ENCODE measurements around the gene SNAI3. TPM values are rescaled to one million over a fixed set of nuclear protein-coding genes. Genes with fewer than 3 reads are reported as not detected.

The SNAI3 gene
- total RNA-seq = 1 to 10 TPM in 3 of 4 donors, under 1 TPM in 1; 0.33 to 1.3 (median 1.3) TPM

DNA sequence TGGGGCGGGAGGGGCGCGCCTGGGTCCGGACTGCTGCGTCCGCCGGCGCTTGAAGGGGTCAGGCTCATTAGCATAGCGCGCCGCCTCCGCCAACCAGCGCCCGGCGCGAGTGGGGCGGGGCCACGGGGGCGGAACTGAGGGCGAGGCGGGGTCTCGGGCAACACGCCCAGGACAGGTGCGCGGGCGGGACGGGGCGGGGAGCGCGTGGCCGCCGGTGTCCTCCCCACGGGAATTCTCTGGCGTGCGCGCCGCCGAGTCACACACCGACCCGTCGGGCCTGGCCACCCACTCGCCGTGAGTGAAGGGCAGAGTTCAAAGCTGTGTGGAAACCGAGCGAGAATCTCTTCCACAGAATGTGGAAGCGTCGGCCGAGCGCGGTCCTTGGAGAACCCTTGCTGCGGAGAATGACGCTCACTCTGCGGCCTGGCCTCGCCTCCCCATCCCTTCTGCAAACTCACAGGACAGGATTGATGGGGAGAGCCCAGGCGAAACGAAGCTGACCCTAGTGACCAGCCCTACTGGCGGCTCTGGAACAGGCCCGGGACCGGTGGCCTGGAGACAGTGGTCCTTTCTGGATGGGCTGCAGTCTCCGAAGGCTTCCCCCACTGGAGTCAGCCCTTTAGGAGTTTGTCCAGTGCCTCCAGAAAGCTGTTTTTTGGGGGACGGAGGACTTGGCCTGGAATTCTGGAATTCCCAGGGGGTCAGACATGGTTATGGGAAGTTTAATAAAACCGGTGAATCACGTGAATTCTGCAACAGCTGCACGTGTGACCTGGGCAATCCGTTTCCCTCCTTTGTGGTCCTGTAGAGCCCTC lies at the start of gene SNAI3:
SNAI3 (minus strand) TSS at position 69 of the 815 bp plus-strand sequence. CDS start 101 bp downstream, outside the sequence.
- intact Hi-C loops (cut with DNase I) = no loop called here
- Histone ChIP-seq H3K27ac (no peak within 1 kb of the TSS), H3K4me3 (replicated peaks in 1 of 3) (peak within 1 kb of the TSS; percentile 27 to 76 (median 48)), H3K27me3 (no peaks in the 10 kb centered on the region), H3K36me3 (no peaks in the 10 kb centered on the region), H3K4me1 (peaks cover 0 to 30% of the 10 kb centered on the region in 2 donors), H3K9me3 (no peaks in the 10 kb centered on the region)
- TF ChIP-seq, protein P1, sequence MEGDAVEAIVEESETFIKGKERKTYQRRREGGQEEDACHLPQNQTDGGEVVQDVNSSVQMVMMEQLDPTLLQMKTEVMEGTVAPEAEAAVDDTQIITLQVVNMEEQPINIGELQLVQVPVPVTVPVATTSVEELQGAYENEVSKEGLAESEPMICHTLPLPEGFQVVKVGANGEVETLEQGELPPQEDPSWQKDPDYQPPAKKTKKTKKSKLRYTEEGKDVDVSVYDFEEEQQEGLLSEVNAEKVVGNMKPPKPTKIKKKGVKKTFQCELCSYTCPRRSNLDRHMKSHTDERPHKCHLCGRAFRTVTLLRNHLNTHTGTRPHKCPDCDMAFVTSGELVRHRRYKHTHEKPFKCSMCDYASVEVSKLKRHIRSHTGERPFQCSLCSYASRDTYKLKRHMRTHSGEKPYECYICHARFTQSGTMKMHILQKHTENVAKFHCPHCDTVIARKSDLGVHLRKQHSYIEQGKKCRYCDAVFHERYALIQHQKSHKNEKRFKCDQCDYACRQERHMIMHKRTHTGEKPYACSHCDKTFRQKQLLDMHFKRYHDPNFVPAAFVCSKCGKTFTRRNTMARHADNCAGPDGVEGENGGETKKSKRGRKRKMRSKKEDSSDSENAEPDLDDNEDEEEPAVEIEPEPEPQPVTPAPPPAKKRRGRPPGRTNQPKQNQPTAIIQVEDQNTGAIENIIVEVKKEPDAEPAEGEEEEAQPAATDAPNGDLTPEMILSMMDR (IDR thresholded peaks at IDR 0.05) = peak in 1 of 6 experiments; percentile 5
- no peak for TF ChIP-seq POLR2A (IDR thresholded peaks at IDR 0.05)
- WGBS, 2 donors = 5 to 48% methylated on average over 4 to 12 of the region's 65 CpGs
- DNase-seq = peak; percentile 89 to 91

DNA sequence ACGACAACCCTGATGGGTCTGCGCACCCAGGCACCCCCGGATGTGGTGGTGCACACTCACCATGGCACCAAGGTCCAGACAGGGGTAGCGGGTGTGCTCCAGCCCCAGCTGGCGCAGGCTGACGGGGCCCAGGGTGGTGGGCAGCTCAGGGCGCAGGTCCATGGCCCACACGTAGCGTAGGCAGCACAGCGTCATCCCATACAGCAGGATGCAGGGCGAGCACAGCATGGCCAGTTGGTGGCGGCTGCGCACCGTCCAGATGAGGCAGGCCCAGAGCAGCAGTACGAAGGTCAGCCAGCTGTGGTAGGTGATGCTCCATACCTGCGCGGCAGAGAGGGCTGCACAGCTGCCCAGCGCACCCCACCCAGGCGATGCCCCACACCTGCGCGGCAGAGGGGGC lies 49.8 kb upstream of the SNAI3 start:
- no peak for TF ChIP-seq POLR2A (IDR thresholded peaks at IDR 0.05)
- TF ChIP-seq, protein P1 (IDR thresholded peaks at IDR 0.05) = no peak
- 100% methylated on average over 3 of the region's 21 CpGs for WGBS, 2 donors
- peaks cover 21 to 22% of the 10 kb centered on the region in 2 donors for H3K36me3 ChIP-seq

DNA sequence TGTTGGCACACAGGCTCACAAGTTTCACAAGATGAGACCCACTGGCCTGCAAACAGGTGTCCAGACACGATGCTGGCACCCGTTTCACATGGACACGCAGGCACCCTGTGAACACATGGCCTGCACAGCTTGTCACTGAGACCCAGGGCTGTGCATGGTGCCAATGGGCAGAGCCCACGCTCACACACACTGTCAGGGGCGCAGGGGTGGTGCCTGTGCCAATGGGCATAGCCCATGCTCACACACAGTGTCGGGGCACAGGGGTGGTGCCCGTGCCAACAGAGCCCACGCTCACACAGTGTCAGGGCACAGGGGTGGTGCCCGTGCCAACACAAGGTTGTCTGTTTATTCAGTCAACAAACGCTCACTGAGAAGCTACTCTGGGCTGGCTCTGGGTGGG lies 49.3 kb upstream of the SNAI3 start:
- intact Hi-C loops (cut with DNase I) = loop anchor here (5.0 kb wide), 1 partner anchor 432 kb away; no protein-coding TSS in a partner anchor
- peaks cover 21 to 26% of the 10 kb centered on the region in 2 donors for H3K36me3 ChIP-seq
- H3K27ac ChIP-seq = no peak overlapping the region
- no peaks in the 10 kb centered on the region for H3K9me3 ChIP-seq
- DNase-seq = no peak
- H3K4me3 ChIP-seq (replicated peaks in 1 of 3) = no peak overlapping the region
- no peaks in the 10 kb centered on the region for H3K27me3 ChIP-seq
- peaks cover 7 to 12% of the 10 kb centered on the region in 2 donors for H3K4me1 ChIP-seq
- TF ChIP-seq POLR2A (IDR thresholded peaks at IDR 0.05) = no peak
- 92% methylated on average over 6 to 10 of the region's 10 CpGs for WGBS, 2 donors

More for the DNA sequence above, 49.8 kb upstream of the SNAI3 start:
- DNase-seq = no peak
- H3K9me3 ChIP-seq = no peaks in the 10 kb centered on the region
- no peaks in the 10 kb centered on the region for H3K27me3 ChIP-seq
- H3K27ac ChIP-seq = no peak overlapping the region
- intact Hi-C loops (cut with DNase I) = loop anchor here (5.0 kb wide), 1 partner anchor 431 kb away; no protein-coding TSS in a partner anchor
- peaks cover 7 to 12% of the 10 kb centered on the region in 2 donors for H3K4me1 ChIP-seq
- H3K4me3 ChIP-seq (replicated peaks in 1 of 3) = no peak overlapping the region

DNA sequence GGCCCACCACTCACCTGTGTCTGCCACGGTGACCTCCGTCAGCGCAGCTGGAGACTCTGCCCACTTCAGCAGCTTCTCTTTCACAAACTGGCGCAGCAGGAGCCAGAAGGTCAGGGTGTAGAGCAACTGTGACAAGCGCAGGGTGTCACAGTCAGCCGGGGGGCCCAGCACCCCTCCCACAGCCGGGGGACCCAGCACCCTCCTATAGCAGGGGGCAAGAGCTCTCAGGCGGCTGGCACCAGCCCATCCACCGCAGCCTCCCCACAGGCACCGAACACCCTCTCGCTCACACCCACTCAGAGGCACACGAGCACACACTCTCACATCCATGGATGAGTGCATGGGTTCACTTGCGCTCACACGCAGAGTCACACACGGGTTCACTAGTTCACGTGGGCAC lies 48.8 kb upstream of the SNAI3 start:
- 96% methylated on average over 13 of the region's 16 CpGs; no CpG with 5 or more reads in 1 of the 2 donors for WGBS, 2 donors
- Histone ChIP-seq H3K27me3 (no peaks in the 10 kb centered on the region), H3K36me3 (peaks cover 21 to 28% of the 10 kb centered on the region in 2 donors), H3K4me1 (peaks cover 7 to 12% of the 10 kb centered on the region in 2 donors), H3K27ac (no peak overlapping the region), H3K9me3 (no peaks in the 10 kb centered on the region), H3K4me3 (replicated peaks in 1 of 3) (no peak overlapping the region)
- TF ChIP-seq, protein P1 (IDR thresholded peaks at IDR 0.05) = no peak
- no peak for TF ChIP-seq POLR2A (IDR thresholded peaks at IDR 0.05)
- intact Hi-C loops (cut with DNase I) = loop anchor here (5.0 kb wide), 1 partner anchor 432 kb away; no protein-coding TSS in a partner anchor
- DNase-seq = no peak

DNA sequence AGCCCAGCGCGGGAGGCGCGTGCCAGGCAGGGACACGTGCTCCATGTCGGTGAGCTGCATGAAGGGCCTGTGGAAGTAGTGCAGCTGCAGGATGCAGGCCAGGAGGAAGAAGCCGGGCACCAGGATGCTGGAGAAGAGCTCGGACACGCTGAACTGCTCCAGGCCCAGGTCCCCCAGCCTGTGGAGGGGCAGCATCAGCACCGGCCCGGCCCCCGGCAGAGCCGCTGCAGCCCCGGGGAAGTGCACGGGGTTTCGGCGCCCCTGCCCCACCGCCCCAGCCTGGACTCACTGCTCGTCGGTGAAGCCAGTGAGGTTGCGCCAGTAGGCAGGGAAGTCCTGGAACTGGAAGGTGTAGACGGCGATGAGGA lies 48.0 kb upstream of the SNAI3 start:
- H3K27ac ChIP-seq = no peak overlapping the region
- peaks cover 7 to 12% of the 10 kb centered on the region in 2 donors for H3K4me1 ChIP-seq
- no peak overlapping the region for H3K4me3 ChIP-seq (replicated peaks in 1 of 3)
- DNase-seq = no peak
- H3K27me3 ChIP-seq = no peaks in the 10 kb centered on the region
- 92 to 95% methylated on average over 9 to 18 of the region's 23 CpGs for WGBS, 2 donors
- intact Hi-C loops (cut with DNase I) = no loop called here
- H3K9me3 ChIP-seq = no peaks in the 10 kb centered on the region
- TF ChIP-seq POLR2A (IDR thresholded peaks at IDR 0.05) = no peak
- TF ChIP-seq, protein P1 (IDR thresholded peaks at IDR 0.05) = no peak
- peaks cover 21 to 28% of the 10 kb centered on the region in 2 donors for H3K36me3 ChIP-seq

All from thyroid gland (tissue), 4 donors.